Superior temporal gyrus (tissue), 1 donor: ENCODE results near the gene RBM34.
"Not testable (repeated sequence)": the region's sequence is repeated elsewhere in the genome, so short reads cannot be mapped to it uniquely, and the experiment has no call there.

Experiments
- DNase-seq: peaks from one replicate; pipeline ENCODE4 v3.0.0-alpha.2; 2016; ENCODE audit errors: extremely low spot score

The RBM34 gene

GRCh38 chr1:235091319-235092044 lies 69.6 kb downstream of the RBM34 start:
- not testable (repeated sequence) for DNase-seq

- no peak for DNase-seq
These were observed 70.5 kb downstream of the RBM34 start for GRCh38 chr1:235090406-235091069.

GRCh38 chr1:235088907-235089306 lies 72.1 kb downstream of the RBM34 start:
- no peak for DNase-seq

- no peak for DNase-seq
These were observed 72.6 kb downstream of the RBM34 start for GRCh38 chr1:235088430-235088829.

- DNase-seq: no peak
These were observed 73.1 kb downstream of the RBM34 start for GRCh38 chr1:235087906-235088305.

GRCh38 chr1:235085411-235086117 lies 75.5 kb downstream of the RBM34 start:
- not testable (repeated sequence) for DNase-seq
